Measurements from ENCODE around the gene FGFRL1.

FGFRL1 gene, protein sequence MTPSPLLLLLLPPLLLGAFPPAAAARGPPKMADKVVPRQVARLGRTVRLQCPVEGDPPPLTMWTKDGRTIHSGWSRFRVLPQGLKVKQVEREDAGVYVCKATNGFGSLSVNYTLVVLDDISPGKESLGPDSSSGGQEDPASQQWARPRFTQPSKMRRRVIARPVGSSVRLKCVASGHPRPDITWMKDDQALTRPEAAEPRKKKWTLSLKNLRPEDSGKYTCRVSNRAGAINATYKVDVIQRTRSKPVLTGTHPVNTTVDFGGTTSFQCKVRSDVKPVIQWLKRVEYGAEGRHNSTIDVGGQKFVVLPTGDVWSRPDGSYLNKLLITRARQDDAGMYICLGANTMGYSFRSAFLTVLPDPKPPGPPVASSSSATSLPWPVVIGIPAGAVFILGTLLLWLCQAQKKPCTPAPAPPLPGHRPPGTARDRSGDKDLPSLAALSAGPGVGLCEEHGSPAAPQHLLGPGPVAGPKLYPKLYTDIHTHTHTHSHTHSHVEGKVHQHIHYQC

DNA sequence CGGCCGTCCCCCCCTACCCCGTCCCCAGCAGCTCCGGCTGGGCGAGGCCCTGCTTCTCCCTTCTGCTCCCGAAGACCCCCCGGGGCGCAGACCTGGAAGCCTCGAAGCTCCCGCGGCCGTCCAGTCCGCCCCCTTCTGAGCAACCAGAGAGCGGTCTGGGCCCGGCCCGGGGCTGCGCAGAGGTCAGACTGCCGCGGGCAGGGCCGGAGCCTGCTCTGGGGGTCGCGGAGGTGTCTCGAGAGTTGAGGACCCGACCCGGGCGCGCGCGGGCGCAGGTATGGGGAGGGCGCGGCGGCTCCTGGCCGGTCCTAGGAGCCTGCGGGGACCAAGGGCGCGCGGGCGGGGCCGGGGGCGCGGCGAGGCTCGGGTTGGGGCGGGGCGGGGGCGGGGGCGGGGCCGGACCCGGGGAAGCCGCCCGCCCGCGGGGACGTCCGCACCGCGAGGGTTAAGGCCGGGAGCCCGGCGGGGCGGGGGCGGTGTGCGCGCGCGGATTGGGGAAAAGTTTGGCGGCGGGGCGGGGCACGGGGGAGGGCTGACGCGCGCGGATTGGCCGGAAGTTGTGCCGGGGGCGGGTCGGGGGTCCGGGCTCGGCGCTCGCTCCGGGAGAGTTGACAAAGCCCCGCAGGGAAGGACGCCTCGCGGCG lies at the start of gene FGFRL1:
FGFRL1 (plus strand) TSS at position 605 of the 644 bp plus-strand sequence. CDS start 860 bp downstream, outside the sequence.
- DNase-seq (ENCODE audit: low spot score) = peak; percentile 85

DNA sequence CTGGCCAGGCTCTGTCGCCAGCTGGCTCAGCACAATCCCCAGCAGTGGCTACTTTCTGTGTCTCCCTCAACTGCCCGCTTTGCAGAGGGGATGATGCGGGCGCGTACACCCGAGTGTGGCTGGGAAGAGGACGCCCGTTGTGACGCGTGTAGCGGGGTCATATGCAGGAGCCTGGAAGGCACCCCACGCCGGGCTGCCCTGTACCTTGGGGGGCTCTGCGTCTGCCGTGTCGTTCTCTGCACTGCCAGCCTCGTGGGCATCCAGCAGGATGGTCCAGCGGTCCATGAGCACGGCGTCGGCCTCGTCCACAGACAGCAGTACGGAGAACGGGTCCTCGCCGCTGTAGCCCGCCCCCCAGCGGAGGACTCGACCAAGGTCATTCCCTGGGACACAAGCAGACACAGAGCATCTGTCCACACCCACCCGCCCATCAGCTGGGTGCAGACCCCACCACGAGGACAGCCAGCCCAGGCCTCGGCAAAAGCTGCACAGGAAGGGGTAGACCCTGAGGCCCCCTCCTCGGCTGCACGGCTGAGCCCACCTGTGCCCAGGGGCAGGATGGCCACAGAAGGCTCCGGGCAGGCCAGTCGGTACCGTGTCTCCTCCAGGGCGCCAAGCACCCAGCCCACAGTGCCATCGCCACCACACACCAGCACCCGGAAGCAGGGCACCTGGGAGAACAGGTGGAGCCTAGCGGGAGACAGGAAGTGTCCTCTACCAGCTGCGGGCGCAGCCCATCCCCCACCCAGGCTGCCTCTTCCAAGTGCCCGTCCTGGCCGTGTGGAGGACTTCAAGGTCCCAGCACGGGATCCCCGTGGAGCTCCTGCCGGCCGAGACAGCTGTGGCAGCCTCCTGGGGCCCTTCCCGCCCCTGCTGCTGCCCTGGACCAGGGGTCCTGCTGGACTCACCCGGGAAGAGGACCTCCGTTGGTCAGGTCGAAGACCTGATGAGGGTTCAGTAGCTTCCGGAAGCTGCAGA lies 48.9 kb upstream of the FGFRL1 start:
- DNase-seq (ENCODE audit: low spot score) = no peak

DNA sequence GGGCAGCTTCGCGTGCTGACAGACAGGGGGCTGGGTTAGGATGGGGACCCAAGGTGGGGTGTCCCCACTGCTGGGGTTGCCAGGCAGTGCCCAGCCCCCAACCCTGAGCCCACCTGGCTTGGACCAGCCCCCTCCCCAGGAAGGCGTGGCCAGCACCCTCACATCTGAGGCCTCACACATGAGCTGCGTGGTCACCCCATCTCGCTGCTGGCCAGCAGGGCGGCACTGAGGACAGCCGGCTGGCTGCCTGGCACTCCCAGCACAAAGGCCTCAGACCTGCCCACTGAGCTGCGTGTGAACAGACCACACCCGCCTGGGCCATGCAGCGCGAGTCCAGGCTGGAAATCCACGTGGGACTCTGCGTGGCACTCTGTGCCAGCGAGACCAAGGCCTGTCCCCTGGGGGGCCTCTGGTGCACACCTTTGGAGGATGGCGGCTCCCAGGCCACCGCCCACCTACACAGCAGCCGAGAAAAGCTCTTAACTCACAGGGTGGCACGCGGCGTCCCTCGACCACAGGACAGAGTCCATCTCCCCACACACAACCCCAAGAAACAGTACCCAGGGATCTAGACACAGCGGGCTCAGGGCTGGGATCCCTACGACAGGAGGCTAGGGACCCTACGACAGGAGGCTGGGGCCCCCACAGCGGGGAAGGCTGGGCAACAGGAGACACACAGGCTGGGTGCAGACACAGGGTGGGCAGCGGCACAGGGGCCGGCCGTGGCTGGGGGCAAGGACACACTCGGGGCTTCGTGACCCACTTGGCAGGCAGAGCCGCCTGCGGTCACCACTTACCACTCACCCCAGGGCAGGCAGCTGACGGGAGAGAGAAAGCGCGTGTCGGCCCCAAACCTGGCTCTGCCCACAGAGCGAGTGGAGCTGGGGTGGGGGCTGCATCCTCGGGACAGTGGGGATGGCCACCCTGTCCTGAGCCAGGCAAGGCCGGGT lies 47.9 kb upstream of the FGFRL1 start:
- no peak for DNase-seq (ENCODE audit: low spot score)

DNA sequence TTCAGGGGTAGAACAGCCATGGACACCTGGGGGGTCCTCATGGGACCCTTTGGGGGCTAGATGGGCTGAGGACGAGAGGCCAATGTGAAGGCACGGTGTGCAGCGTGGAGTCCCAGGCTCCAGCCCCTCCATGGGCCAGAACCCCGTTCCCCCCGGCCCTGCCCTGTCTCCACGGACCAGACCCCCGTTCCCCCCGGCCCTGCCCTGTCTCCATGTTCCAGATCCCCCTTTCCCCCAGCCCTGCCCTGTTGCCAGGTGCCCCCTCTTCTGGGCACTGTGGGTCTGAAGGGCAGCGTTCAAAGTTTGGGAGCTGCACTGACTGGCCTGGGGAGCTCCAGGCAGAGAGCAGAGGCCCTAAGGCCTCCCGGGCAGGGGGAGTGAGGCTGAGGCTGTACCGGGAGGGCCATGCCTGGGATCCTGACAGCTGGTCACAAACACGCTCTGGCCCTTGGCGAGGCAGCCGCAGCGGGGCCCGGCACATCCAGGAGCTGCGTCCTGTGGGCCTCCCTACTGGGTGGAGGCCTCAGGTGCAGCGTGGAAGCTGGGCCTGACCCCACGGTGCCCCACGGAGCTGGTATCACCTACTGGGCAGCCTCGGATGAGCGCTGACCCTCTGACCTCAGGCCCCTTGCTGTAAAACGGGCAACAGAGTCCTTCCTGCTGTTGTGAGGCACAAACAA lies 46.9 kb upstream of the FGFRL1 start:
- no peak for DNase-seq (ENCODE audit: low spot score)

DNA sequence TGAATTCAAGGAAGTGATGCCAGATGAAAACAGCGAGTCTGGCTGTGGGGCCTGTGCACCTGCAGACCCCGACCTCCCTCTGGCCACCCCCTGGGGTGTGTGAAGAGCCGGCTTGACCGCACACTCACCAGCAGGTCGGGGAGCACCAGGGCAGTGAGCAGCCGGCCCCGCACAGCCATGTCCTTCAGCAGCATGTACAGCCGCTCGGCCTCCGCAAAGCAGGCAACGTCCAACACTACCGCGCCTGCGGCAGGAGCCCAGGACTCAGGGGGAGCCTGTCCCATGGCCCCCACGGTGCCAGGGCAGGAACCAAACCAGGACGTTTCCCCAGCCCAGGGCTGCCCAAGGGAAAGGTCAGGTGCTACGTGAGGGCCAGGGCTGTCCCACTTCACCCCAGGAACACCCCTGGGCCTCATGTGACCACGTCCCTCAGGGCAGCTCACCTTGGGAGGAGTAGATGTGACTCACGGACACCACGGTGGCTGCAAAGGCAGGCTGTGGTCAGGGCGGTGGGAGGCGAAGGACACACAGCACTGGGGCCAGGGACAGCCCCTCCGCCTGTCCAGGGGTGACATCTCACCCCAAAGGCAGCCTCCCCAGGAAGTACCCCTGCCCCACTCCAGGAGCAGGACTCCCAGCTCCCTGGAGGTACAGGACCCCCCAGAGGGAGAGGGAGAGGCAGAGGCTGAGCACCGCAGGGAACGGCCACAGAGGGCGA lies 46.2 kb upstream of the FGFRL1 start:
- no peak for DNase-seq (ENCODE audit: low spot score)

DNA sequence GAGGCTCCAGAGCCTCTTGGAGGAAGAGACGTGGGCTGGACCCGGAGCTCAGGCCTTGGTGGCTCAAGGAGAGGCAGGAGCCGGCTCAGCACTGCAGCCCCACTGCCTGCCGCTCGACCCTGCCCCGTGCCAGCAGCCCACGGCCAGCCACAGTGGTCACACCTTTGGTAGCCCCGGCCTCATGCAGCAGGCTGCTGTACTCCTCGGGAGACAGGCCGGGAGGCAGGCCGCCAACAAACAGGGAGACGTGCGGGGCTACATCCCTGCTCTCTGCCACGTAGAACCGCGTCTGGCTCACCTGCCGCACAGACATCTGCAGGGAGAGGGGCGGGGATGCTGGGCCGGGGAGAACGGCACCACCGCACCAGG lies 45.7 kb upstream of the FGFRL1 start:
- no peak for DNase-seq (ENCODE audit: low spot score)

DNA sequence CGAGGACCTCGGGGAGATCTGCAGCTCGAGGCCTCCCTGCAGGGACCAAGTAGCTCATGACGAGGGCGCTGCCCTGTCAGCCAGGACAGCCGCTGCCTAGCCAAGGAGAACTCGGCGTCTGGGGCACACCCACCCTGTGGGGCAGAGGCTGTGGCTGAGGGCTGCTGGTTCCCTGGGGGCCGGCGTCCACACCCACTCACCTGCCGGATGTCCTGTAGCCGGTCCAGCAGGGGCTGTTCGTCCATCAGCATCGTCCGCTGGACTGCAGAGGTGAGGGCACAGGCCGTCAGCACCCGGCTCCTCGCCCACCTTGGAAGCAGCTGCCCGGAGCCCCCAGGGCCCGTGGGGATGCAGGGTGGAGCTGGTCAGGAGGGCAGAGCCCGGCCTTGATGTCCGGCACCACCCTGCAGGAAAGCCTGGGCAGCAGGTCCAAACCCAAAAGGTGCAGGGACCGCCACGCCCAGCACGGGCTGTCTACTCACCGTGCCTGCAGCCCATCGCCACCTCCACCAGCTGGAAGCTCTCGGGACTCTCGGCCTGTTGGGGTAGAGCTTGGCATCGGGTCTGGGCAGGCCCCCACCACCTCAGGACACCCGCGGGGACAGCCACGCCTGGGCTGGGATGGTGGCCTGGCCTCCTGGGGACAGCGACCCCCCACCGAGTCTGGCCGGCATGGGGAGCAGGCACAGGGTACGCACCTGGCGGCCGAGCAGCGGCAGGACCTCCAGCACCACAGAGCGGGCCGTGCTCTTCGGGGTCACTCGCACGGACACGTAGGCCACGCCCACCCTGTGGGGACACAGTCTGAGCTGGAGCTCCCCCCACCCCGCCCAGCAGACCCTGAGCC lies 44.9 kb upstream of the FGFRL1 start:
- DNase-seq (ENCODE audit: low spot score) = no peak

DNA sequence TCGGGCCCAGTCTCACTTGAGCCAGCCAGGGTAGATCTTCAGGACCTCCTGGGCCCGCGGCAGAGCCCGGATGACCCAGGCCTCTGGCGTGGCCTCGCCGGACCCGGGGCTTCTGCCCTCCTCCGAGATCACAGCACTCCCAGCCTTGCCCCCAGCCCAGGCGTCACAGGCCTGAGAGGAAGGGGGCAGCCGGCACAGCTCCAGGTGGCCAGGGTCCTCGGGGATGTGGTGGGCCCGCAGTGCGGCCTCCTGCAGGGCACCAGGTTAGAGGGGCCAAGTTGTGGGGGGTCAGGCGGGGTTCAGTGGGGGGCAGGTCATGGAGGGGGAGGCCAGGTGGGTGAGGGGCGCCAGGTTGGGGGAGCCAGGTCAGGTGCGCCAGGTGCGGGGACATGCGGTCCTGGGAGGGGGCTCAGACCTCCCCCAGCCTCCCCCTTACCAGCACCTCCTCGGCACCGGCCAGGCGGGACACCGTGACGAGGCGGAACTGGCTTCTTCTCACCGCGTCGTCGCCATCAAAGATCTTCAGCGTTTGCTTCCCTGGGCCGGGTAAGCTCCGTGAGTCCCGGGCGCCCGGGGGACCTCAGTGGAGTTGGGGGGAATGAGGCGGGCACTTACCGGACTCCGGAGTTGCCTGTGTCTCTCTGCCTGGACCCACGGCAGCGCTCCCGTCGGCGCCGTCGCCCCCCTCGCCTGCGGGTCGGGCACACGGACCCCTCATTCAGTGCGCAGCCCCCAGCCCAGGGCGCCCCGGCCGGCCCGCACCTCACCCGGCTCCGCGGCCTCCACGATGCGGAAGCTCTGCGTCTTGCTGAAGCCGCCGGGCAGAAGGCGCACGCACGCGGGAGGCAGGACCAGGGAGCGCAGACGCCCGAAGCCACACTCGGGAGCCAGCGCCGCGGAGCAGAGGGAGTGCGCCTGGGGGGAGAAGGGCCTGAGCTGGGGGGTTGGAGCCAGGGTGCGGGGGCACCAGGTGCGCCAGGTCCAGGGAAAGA lies 44.0 kb upstream of the FGFRL1 start:
- no peak for DNase-seq (ENCODE audit: low spot score)

DNA sequence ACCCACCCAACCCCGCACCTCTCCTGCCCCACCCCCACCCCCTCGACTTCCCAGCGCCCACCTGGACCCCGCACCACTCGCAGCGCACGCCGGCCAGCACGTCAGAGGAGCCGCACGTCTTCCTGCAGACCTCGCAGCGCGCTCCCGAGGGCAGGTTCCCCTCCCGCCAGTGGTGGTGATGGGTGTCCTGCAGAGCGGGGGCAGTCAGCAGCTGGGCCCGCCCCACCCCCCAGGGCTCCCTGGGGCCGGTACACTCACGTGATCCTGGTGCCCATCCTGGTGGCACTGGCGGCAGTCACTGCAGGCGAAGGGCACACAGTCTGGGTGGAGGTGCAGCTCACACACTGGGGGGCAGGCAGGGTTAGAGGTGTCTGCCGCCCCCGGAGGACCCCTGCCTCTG lies 43.2 kb upstream of the FGFRL1 start:
- no peak for DNase-seq (ENCODE audit: low spot score)

DNA sequence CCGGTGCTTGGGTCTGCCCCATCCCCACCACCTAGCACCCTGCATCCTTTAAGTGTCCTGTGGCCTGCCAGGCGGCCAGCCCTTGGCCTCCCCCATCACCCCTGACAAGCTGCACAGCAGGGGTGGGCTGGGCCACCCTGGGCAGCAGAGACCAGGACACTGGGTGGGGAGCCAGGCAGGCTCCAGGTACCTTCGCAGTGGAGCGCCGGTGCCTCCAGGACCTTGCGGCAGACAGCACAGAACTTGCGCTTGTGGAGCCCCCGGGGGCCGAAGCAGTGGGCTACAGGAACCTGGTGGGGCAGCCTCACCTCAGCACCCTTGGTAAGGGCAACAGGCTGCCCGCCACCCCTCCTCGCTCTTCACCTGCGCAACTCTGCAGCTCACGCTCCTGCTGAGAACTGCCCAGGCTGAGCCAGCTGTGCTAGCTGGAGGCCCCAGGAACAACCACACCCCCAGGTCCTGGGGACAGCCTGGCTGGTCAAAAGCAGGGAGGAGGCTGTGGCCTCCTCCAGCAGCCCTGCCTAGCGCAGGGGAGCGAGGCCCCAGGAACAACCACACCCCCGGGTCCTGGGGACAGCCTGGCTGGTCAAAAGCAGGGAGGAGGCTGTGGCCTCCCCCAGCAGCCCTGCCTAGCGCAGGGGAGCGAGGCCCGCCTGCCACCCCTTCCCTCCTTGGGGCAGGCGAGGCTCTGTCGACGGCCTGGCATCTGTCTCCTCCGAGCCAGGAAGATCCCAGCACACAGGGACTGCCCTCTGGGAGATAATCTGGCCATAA lies 42.6 kb upstream of the FGFRL1 start:
- no peak for DNase-seq (ENCODE audit: low spot score)

DNA sequence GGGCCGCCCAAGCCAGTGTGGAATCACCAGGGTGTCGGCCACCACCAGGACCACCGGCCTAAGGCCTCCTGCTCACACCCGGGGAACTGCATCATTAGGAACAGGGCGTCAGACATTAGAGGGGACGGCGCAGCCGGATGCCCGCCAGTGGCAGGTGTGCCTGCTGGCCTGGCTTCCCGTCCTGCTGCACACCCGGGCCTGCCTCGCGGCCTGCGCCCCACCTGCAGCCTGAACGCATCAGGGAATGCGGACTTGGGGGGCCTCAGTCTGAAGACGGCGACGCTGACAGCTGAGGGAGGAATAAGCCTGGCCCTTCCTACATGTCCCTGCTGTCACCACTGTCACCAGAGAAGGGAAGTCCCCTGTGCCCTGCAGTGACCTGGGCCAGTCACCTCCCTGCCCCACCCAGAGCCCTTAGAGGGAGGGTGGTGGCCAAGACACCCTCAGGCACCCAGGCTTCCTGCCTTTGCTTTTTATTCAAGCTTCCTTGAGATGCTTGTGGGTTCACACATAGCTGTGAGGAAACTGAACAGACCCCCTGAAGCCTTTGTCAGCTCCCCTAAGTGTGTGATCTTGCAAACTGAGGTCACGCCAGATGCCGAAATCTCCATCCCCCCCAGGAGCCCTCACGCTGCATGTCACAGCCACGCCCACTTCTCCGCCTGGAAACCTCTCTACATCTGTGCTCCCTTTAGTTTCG lies 41.2 kb upstream of the FGFRL1 start:
- DNase-seq (ENCODE audit: low spot score) = no peak

DNA sequence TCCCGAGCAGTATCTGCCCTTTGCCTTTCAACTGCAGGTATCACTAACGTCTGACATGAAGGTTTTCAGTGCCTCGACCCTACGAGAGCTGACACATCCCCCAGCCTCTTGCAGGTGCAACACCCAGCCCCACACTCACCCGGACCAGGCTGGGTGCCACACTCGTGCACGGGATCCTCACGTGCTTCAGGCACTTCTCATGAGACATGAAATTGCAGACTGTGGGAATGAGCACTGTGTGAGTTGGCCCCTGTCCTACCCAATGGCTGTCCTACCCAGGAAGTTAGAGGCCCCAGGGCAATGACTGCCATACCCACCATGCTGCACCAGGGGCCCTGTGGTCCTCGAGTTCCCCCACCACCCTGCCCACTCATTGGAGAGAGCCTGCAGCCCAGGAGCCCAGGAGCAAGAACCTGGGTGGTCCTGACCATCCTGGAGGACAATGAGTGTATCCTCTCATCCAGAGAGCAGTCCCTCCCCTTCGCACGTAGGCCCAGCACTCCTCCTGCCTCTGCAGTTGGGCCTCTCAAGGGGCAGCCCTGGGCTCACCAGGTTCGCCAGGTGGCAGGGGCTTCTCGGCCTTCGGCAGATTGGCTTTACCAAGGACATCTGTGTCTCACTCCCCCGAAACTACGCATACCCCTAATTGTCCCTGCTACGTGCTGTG lies 40.4 kb upstream of the FGFRL1 start:
- peak; percentile 30 for DNase-seq (ENCODE audit: low spot score)

DNA sequence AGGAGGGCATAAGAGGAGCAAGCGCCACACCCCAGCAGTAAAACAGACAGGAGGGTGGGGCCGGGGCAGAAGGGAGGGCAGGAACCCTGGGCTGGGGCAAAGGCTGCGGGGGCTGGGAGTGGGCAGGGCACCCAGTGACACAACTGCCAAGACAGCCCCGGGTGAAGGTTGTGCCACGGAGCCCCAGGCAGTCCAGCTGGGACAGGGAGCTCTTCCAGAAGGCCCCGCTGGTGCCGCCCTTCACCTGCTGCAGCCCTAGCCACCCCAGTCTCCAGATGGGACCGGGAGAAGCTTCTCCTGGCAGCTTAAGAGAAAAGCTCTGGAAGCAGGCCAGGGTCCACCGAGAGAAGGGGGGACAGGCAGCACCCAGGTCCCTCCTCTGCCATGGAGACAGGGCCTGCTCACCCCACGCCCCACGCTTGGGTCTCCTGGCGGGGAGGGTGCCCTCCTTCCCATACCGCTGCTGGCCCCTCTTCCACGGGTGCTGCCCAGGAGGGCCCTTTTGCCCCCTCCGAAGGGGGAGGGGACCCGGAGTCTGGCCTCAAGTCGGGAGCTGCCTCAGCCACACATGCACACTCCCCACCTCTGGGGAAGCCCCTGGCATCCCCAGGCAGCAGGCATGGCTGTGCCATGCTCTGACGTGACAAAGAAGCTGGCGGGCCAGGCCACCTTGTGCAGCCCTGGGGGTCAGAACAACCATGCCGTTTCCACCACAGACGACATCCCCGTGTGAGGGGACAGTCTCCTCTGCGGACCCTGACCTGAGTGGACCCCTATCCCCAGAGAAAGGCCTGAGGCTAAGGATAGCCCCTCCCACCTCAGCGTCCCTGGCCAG lies 39.5 kb upstream of the FGFRL1 start:
- DNase-seq (ENCODE audit: low spot score) = no peak

DNA sequence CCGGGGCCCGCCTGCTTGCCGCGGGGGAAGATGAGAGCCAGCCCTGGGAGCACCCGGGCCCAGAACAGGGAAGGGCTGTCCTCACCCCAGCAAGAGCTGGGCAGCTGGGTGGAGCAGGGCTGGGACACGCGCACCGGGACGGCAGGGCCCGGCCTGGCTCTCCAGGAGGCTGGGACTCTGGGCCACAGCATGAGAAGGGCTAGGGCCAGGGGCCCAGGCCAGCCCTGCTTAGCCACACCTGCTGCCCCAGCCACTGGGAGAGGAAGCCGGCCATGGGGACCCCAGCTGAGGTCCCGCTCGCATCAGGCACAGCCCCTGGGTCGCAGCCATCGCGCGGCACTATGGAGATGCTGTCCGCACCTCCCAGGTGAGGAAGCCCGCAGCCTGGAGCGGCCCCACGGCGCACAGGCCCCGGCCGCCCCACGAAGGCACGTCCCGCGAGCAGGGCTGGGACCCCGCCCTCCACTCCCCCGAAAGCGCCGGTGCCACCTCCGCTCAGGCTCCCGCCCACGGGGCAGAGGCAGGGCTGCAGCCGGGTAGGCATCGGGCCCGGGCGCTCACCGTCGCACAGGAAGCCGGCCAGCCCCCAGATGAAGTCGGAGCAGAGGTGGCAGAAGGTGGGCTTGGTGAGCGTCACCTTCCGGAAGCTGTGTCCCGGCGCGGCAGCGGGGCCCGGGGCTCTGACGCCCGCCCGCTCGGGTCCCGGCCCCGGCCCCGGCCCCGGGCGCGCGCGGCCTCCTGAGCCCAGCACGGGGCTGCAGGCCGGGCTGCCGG lies 38.6 kb upstream of the FGFRL1 start:
- peak; percentile 47 for DNase-seq (ENCODE audit: low spot score)
